ENCODE results near the gene DNAH9.

DNAH9 gene

DNA sequence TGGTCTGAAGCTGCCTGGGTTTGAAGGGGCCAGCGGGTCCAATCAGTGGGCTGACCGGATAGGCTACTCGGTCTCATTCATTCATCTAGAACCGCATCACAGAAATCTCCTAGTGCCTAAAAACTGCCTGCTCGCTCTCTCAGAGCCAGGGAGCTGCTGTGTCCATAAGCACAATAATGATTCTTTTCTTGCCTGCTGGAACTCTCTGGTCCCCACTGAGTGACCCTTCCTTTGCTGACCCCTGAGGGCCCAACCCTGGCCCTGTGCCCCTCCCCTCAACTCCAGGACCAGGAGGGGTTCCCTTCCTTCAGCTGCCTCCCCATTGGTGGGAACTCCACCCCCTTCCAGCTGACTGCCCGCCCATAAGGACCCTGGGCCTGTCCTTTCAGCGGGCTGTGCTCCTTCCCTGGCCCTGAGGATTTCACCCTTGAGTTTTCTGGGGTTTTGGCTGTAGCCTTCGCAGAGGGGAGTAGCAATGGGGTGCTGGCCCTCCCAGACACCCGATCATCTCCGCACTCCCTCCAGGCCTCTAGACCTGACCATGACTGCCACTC lies 39.5 kb upstream of the DNAH9 start:
- TF ChIP-seq, protein P1, sequence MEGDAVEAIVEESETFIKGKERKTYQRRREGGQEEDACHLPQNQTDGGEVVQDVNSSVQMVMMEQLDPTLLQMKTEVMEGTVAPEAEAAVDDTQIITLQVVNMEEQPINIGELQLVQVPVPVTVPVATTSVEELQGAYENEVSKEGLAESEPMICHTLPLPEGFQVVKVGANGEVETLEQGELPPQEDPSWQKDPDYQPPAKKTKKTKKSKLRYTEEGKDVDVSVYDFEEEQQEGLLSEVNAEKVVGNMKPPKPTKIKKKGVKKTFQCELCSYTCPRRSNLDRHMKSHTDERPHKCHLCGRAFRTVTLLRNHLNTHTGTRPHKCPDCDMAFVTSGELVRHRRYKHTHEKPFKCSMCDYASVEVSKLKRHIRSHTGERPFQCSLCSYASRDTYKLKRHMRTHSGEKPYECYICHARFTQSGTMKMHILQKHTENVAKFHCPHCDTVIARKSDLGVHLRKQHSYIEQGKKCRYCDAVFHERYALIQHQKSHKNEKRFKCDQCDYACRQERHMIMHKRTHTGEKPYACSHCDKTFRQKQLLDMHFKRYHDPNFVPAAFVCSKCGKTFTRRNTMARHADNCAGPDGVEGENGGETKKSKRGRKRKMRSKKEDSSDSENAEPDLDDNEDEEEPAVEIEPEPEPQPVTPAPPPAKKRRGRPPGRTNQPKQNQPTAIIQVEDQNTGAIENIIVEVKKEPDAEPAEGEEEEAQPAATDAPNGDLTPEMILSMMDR (IDR thresholded peaks at IDR 0.05; ENCODE audit: low read depth, low read length) = no peak
- no peak for TF ChIP-seq EZH2phosphoT487 (IDR thresholded peaks at IDR 0.05; ENCODE audit: low read depth)
- no peak overlapping the region for H2AFZ ChIP-seq (ENCODE audit: low read depth, low read length)
- H3K27ac ChIP-seq (ENCODE audit: low read length) = no peak overlapping the region
- H3K4me1 ChIP-seq (ENCODE audit: low read length) = no peaks in the 10 kb centered on the region
- no peaks in the 10 kb centered on the region for H3K27me3 ChIP-seq (ENCODE audit: low read depth, low read length)
- H3K4me2 ChIP-seq (ENCODE audit: low read length) = no peak overlapping the region
- H3K79me2 ChIP-seq (ENCODE audit: low read length) = no peaks in the 10 kb centered on the region
- no peak overlapping the region for H3K4me3 ChIP-seq (ENCODE audit: low read length)
- H3K9ac ChIP-seq (ENCODE audit: low read length) = no peak overlapping the region
- H3K36me3 ChIP-seq (replicated peaks; ENCODE audit: low read depth, low read length) = no peaks in the 10 kb centered on the region
- H3K9me3 ChIP-seq (ENCODE audit: insufficient read depth, low read length) = no peaks in the 10 kb centered on the region
- H4K20me1 ChIP-seq (ENCODE audit: insufficient read depth, low read length) = no peaks in the 10 kb centered on the region

DNA sequence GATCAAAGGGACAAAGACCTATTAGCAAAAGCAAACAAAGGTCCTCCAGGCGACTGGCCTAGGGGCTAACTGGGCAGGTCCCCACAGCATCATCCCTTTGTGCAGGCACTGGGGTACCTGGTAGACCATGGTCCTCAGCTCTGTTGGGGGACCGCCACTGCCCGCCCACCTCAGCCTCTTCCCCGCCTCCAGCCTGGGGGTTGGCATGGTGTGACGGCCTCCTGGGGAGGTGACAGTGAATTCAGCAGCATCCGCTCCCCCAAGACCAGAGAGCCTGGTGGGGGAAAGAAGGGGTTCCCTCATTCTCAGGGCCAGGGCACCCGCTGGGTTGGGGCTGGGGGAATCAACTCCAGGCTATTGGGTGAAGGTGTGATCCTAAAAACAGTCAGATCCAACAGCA lies 38.7 kb upstream of the DNAH9 start:
- Histone ChIP-seq H3K27me3 (ENCODE audit: low read depth, low read length) (no peaks in the 10 kb centered on the region), H3K79me2 (ENCODE audit: low read length) (no peaks in the 10 kb centered on the region), H3K9ac (ENCODE audit: low read length) (no peak overlapping the region), H3K4me2 (ENCODE audit: low read length) (no peak overlapping the region), H3K36me3 (replicated peaks; ENCODE audit: low read depth, low read length) (no peaks in the 10 kb centered on the region), H3K4me1 (ENCODE audit: low read length) (no peaks in the 10 kb centered on the region), H2AFZ (ENCODE audit: low read depth, low read length) (no peak overlapping the region), H3K9me3 (ENCODE audit: insufficient read depth, low read length) (no peaks in the 10 kb centered on the region), H3K27ac (ENCODE audit: low read length) (no peak overlapping the region), H4K20me1 (ENCODE audit: insufficient read depth, low read length) (no peaks in the 10 kb centered on the region), H3K4me3 (ENCODE audit: low read length) (no peak overlapping the region)
- TF ChIP-seq EZH2phosphoT487 (IDR thresholded peaks at IDR 0.05; ENCODE audit: low read depth) = no peak
- TF ChIP-seq, protein P1 (IDR thresholded peaks at IDR 0.05; ENCODE audit: low read depth, low read length) = no peak

DNA sequence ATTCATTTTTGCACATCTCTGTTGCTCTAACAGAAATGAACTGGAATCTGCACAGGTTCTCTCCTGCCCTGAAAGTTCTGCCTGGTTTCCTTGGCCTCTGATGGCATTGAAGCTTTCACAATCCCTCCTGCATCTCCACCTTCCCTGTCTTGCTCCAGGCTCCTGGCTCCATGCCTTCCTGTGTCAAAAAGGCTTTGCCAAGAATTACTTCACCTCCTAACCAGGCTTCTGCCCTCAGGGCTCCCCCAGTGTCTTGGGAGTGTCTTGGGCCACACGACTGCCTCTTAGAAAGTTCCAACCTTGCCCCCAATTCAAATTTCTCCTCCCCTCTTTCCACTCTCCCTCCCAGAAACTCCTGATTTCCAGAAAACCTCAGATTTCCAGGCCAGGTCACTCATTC lies 37.0 kb upstream of the DNAH9 start:
- Histone ChIP-seq H3K27me3 (ENCODE audit: low read depth, low read length) (no peaks in the 10 kb centered on the region), H3K4me2 (ENCODE audit: low read length) (no peak overlapping the region), H3K9ac (ENCODE audit: low read length) (no peak overlapping the region), H3K4me3 (ENCODE audit: low read length) (no peak overlapping the region), H3K4me1 (ENCODE audit: low read length) (no peaks in the 10 kb centered on the region), H2AFZ (ENCODE audit: low read depth, low read length) (no peak overlapping the region), H3K36me3 (replicated peaks; ENCODE audit: low read depth, low read length) (no peaks in the 10 kb centered on the region), H3K9me3 (ENCODE audit: insufficient read depth, low read length) (no peaks in the 10 kb centered on the region), H3K27ac (ENCODE audit: low read length) (no peak overlapping the region), H3K79me2 (ENCODE audit: low read length) (no peaks in the 10 kb centered on the region), H4K20me1 (ENCODE audit: insufficient read depth, low read length) (no peaks in the 10 kb centered on the region)
- TF ChIP-seq EZH2phosphoT487 (IDR thresholded peaks at IDR 0.05; ENCODE audit: low read depth) = no peak
- TF ChIP-seq, protein P1 (IDR thresholded peaks at IDR 0.05; ENCODE audit: low read depth, low read length) = no peak

DNA sequence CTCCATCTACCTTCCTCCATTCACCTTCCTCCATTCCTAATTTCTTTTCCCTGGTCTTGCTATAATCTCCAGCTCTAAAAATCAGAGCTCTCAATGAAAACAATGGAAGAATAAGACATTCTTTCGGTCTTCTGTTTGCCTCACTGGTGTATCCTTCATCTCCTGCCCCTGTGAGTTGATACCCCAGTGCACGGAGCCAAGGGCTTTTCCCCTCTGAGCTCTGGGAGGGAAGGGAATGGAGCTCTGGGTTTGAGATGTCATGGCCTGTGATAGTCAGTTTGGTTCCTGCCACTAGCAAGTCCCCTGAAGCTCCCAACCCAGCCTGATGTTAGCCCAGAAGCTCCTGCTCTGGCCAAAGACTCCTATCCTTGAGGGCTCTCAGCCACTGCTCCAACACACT lies 36.6 kb upstream of the DNAH9 start:
- TF ChIP-seq EZH2phosphoT487 (IDR thresholded peaks at IDR 0.05; ENCODE audit: low read depth) = no peak
- H3K9ac ChIP-seq (ENCODE audit: low read length) = no peak overlapping the region

More for the DNA sequence above, 36.6 kb upstream of the DNAH9 start:
- Histone ChIP-seq H2AFZ (ENCODE audit: low read depth, low read length) (no peak overlapping the region), H3K27ac (ENCODE audit: low read length) (no peak overlapping the region), H3K4me2 (ENCODE audit: low read length) (no peak overlapping the region), H3K79me2 (ENCODE audit: low read length) (no peaks in the 10 kb centered on the region), H3K9me3 (ENCODE audit: insufficient read depth, low read length) (no peaks in the 10 kb centered on the region), H4K20me1 (ENCODE audit: insufficient read depth, low read length) (no peaks in the 10 kb centered on the region), H3K4me1 (ENCODE audit: low read length) (no peaks in the 10 kb centered on the region), H3K27me3 (ENCODE audit: low read depth, low read length) (no peaks in the 10 kb centered on the region), H3K36me3 (replicated peaks; ENCODE audit: low read depth, low read length) (no peaks in the 10 kb centered on the region), H3K4me3 (ENCODE audit: low read length) (no peak overlapping the region)

Measured in OCI-LY3 (cell line).